Measurements from ENCODE around the gene RNF224. TPM values are rescaled to one million over a fixed set of nuclear protein-coding genes. Genes with fewer than 3 reads are reported as not detected.

Gene RNF224
- total and polyA plus RNA-seq, 12 donors: 0.14 TPM; not detected in 11

DNA sequence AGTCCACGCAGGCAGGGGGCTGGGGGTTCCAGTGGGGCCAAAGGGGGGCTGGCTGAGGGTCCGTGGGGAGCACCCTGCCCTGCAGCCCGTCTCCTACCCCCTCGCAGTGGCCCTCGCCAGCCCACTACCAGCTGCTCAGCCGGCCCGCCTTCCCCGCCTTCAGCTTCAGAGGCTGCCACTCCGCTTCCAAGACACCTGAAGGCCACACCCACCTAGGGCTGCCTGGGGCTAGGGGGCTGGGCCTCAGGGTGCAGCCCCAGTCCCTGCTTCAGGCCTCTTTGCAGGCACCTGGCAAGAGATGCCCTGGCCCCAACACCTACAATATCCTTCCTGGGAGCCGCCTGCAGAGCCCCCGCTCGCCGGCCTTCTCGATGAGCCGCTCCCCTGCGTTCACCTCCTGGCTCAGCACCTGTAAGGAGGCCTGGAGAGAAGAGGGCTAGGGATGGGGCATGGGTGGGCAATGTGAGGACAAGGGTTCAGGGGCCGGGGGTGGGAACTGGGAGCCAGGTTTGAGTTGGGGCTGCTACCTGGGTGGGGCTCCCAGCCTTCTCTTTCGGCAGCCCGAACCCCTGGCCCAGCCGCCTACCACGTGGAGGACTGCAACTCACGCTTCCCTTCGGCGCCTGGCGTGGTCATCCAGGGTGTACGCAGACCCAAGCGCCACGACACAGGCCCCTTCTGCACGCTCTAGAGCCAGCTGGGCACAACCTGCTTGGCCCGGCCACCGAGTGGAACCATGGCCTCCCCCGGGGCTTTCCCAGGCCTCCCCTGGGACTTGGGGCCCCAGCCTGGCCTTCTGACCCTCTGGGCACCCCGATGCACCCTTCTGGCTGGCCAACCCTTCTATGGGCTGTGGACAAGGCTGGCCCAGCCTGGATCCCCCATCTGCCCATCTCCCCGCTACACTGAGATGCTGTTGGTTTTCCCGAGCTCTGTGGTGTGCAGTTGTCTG, 25.5 kb downstream of the RNF224 start:
- Histone ChIP-seq H3K9me3 (no peaks in the 10 kb centered on the region), H3K4me3 (no peak overlapping the region), H3K4me1 (peaks cover 15 to 46% (median 35%) of the 10 kb centered on the region in 9 donors), H3K27ac (no peak overlapping the region), H3K27me3 (no peaks in the 10 kb centered on the region), H3K36me3 (peaks cover 0 to 19% (median 5%) of the 10 kb centered on the region in 9 donors)
- ATAC-seq (no peak), DNase-seq (no peak)
- TF ChIP-seq, protein P1, sequence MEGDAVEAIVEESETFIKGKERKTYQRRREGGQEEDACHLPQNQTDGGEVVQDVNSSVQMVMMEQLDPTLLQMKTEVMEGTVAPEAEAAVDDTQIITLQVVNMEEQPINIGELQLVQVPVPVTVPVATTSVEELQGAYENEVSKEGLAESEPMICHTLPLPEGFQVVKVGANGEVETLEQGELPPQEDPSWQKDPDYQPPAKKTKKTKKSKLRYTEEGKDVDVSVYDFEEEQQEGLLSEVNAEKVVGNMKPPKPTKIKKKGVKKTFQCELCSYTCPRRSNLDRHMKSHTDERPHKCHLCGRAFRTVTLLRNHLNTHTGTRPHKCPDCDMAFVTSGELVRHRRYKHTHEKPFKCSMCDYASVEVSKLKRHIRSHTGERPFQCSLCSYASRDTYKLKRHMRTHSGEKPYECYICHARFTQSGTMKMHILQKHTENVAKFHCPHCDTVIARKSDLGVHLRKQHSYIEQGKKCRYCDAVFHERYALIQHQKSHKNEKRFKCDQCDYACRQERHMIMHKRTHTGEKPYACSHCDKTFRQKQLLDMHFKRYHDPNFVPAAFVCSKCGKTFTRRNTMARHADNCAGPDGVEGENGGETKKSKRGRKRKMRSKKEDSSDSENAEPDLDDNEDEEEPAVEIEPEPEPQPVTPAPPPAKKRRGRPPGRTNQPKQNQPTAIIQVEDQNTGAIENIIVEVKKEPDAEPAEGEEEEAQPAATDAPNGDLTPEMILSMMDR (IDR thresholded peaks at IDR 0.05): no peak
- 90 to 94% methylated on average over 33 to 35 of the region's 35 CpGs for WGBS, 2 donors
- intact Hi-C loops (cut with DNase I): loop anchor here in 1 of 10 donors (1.0 kb wide), 1 partner anchor 11 kb away; no protein-coding TSS in a partner anchor

DNA sequence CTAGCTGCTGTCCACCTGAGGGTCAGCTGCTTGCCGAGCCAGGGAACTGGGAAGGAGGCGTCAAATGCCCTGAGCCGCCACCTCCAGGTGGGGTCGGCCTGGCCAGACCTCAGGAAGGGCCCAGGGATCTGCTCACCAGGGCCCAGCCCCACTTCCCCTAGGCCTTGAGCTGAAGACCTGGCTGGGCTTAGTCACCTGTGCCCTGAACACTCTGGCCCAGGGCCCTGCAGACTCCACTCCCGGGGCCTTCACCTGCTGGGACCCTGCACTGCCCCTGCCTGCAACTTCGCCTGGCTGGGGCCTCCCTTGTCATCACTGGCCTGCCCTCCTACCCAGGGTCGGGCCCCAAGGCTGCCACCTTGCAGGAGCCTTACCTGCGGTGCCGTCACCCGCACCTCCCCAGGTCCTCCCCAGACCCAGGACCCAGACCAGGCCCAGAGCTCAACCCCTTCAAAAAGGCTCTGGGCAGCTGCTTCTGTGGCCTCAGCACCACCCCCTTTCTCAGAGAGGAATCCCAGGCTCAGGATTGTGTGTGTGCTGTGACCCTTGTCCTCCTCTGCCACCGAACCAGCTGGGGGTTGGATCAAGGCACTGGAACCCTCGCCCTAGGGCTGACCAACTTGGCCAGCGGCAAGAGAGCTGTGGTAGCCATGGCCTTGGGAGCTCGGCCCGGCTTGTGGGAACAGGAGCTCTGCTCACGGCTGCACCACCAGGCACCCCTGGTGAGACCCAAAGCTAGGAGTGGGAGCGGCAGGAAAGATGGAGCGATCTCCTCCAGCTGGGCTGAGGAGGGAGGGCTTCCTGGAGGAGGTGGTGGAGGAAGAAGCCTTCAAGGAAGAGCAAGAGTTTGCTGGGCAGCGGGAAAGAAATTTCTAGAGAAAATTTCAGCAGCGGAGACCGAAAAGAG, 26.7 kb downstream of the RNF224 start:
- peaks cover 15 to 46% (median 35%) of the 10 kb centered on the region in 9 donors for H3K4me1 ChIP-seq
- peak overlapping the region in 9 of 10 donors; percentile 75 to 94 (median 85) for H3K27ac ChIP-seq
- intact Hi-C loops (cut with DNase I): loop anchor here in 1 of 10 donors (1.0 kb wide), 1 partner anchor 12 kb away; no protein-coding TSS in a partner anchor
- peaks cover 0 to 30% (median 10%) of the 10 kb centered on the region in 9 donors for H3K36me3 ChIP-seq
- ATAC-seq (peak in 1 of 8 donors; percentile 5), DNase-seq (no peak)
- 68 to 69% methylated on average over 21 of the region's 21 CpGs for WGBS, 2 donors
- peak overlapping the region; percentile 60 to 100 (median 98) for H3K4me3 ChIP-seq
- TF ChIP-seq, protein P1 (IDR thresholded peaks at IDR 0.05): no peak
- H3K27me3 ChIP-seq: no peaks in the 10 kb centered on the region
- no peaks in the 10 kb centered on the region for H3K9me3 ChIP-seq

DNA sequence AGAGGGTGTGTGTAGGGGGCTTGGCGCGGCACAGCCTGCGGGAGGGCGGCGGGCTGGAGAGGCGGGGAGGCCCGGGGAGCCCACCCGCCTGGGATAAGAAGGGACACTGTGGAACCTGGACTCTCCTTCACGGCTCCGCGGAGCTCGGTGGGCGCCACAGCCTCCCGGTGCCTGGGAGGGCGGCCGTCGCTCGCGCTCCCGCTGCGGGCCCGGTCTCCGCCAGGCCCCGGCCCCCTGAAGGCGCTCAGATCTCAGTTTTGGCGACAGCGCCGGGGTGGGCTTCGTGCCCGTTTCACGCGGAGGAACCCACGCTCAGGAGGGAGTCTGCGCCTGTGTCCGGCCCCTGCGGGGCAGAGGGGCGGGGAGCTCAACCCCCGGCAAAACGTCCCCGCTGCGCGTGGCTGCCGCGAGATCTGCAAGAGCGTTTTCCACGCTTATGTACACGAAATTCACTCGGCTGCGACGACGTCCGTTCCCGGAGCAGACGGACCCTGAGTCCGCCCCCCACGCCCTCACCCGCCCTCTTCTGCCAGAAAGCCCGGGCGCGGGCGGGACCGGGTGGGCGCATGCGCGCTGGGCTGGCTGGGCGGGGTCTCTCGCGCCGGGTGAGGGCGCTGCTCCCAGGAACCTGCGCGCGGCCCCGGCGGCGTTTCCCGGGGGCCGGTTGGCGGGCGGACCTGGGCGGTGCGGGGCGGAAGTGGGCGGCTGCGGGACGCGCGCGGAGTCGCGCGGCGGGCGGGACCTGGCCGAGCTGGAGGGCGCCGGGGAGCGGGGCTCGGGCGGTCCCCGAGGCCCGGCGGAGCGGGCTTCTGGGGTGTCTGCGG, 27.5 kb downstream of the RNF224 start, which contains the start of gene NELFB:
Gene NELFB (plus strand): TSS at position 704 of the 824 bp plus-strand sequence.
- peak within 1 kb of the TSS; percentile 68 to 94 (median 86) for H3K27ac ChIP-seq
- intact Hi-C loops (cut with DNase I): no loop called here
- H3K4me1 ChIP-seq: peaks cover 15 to 42% (median 34%) of the 10 kb centered on the region in 9 donors
- TF ChIP-seq, protein P1 (IDR thresholded peaks at IDR 0.05): peak in 4 of 9 donors; percentile 17 to 37 (median 26)
- H3K27me3 ChIP-seq: no peaks in the 10 kb centered on the region
- H3K9me3 ChIP-seq: no peaks in the 10 kb centered on the region
- H3K4me3 ChIP-seq: peak within 1 kb of the TSS; percentile 85 to 100 (median 98)
- peaks cover 0 to 39% (median 16%) of the 10 kb centered on the region in 9 donors for H3K36me3 ChIP-seq
- ATAC-seq: peak; percentile 80 to 94 (median 90)
- peak; percentile 93 to 97 for DNase-seq
- 1% methylated on average over 87 to 105 of the region's 105 CpGs for WGBS, 2 donors

Data from heart right ventricle (tissue), 16 donors.